Measurements from ENCODE around the gene STX16. TPM values are rescaled to one million over a fixed set of nuclear protein-coding genes. Genes with fewer than 3 reads are reported as not detected.

STX16 gene
- total and polyA plus RNA-seq, 5 donors from 2014 or later = 22.8 to 190 (median 27.0) TPM

GRCh38 chr20:58608096-58608840, 42.8 kb upstream of the STX16 start:
- Mint-ChIP-seq H3K27me3 (no peaks in the 10 kb centered on the region), H3K4me3 (no peak overlapping the region), H3K36me3 (no peaks in the 10 kb centered on the region), H3K4me1 (no peaks in the 10 kb centered on the region), H3K27ac (no peak overlapping the region), H3K9me3 (peaks cover 0 to 2% (median 0%) of the 10 kb centered on the region in 7 donors)
- Histone ChIP-seq H3K4me1 (ENCODE audit: control insufficient read depth, insufficient read depth, low read length, poor library complexity, severe bottlenecking) (no peaks in the 10 kb centered on the region), H3K9me3 (ENCODE audit: control insufficient read depth in 2 of 2, low read length in 2 of 2) (no peaks in the 10 kb centered on the region), H3K4me3 (ENCODE audit: low read depth, low read length) (no peak overlapping the region), H3K36me3 (ENCODE audit: control insufficient read depth, insufficient read depth, low read length) (no peaks in the 10 kb centered on the region), H3K27ac (ENCODE audit: insufficient read depth, low read length, poor library complexity, severe bottlenecking) (no peak overlapping the region), H3K27me3 (ENCODE audit: control insufficient read depth, insufficient read depth, low read length) (no peaks in the 10 kb centered on the region)
- ATAC-seq (ENCODE audit: low read depth in 2 of 2) (no peak), DNase-seq (no peak)

DNA sequence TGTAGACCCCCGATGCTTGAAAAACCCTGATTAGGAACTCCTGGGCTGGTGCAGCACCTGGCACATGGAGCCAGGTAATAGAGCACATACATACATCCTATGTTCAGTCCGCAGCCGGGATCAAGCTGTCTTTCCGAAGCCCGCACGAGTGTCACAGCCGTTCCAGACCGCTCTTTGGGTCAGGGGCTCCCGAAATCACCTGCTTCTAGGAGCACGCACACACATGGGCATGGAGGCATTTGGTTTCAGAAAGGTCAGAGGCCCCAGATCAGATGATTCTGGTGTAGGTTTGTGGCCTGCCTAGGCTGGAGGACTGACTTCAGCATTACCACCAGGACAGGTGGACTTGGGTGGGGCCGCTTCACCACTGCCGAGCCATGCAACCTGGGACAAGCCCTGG, 42.1 kb upstream of the STX16 start:
- ATAC-seq (ENCODE audit: low read depth in 2 of 2) = no peak
- Histone ChIP-seq H3K4me3 (ENCODE audit: low read depth, low read length) (no peak overlapping the region), H3K36me3 (ENCODE audit: control insufficient read depth, insufficient read depth, low read length) (no peaks in the 10 kb centered on the region), H3K9me3 (ENCODE audit: control insufficient read depth in 2 of 2, low read length in 2 of 2) (no peaks in the 10 kb centered on the region), H3K4me1 (ENCODE audit: control insufficient read depth, insufficient read depth, low read length, poor library complexity, severe bottlenecking) (no peaks in the 10 kb centered on the region), H3K27me3 (ENCODE audit: control insufficient read depth, insufficient read depth, low read length) (no peaks in the 10 kb centered on the region), H3K27ac (ENCODE audit: insufficient read depth, low read length, poor library complexity, severe bottlenecking) (no peak overlapping the region)
- Mint-ChIP-seq H3K27ac (no peak overlapping the region), H3K36me3 (no peaks in the 10 kb centered on the region), H3K9me3 (no peaks in the 10 kb centered on the region), H3K4me3 (no peak overlapping the region), H3K4me1 (no peaks in the 10 kb centered on the region), H3K27me3 (no peaks in the 10 kb centered on the region)
- DNase-seq = no peak

DNA sequence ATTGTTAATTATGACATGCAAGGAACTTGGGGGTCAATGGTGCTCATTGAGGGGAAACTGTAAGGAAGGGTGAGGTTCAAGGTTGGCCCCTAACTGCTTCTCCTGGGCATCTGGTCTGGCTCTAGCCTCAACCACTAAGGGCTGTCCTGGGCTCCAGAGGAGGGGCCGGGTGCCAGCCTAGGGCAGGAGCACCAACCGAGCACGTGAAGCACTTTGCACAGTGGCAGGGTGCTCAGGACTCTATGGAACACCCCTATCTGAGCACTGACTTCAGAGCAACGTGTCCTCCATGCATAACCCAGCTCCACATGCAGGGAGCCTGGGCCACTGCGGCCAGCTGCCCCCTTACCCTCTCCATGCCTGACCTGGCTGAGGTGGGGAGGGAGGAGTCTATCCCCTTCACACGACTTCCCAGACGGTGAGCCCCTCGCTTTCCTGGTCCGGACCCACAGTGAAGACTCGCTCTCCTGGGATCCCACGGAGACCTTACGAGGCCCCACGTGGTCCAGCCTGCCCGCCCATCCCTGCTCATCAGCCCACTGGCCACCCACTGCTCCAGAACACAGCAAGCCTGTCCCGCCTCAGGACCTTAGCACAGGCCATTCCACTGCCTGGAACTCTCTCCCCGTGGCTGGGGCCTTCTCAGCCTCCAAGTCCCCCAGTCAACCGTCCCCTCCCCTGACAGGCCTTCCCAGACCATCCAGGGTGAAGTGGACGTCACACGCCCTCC, 40.8 kb upstream of the STX16 start:
- no peaks in the 10 kb centered on the region for H3K27me3 ChIP-seq (ENCODE audit: control insufficient read depth, insufficient read depth, low read length)
- no peak overlapping the region for H3K4me3 Mint-ChIP-seq
- no peaks in the 10 kb centered on the region for H3K27me3 Mint-ChIP-seq
- ATAC-seq (ENCODE audit: low read depth in 2 of 2) = no peak
- H3K4me1 ChIP-seq (ENCODE audit: control insufficient read depth, insufficient read depth, low read length, poor library complexity, severe bottlenecking) = no peaks in the 10 kb centered on the region
- no peak overlapping the region for H3K27ac Mint-ChIP-seq
- no peak for DNase-seq
- no peak overlapping the region for H3K4me3 ChIP-seq (ENCODE audit: low read depth, low read length)
- H3K27ac ChIP-seq (ENCODE audit: insufficient read depth, low read length, poor library complexity, severe bottlenecking) = no peak overlapping the region
- no peaks in the 10 kb centered on the region for H3K9me3 Mint-ChIP-seq
- H3K36me3 ChIP-seq (ENCODE audit: control insufficient read depth, insufficient read depth, low read length) = no peaks in the 10 kb centered on the region
- no peaks in the 10 kb centered on the region for H3K9me3 ChIP-seq (ENCODE audit: control insufficient read depth in 2 of 2, low read length in 2 of 2)
- no peaks in the 10 kb centered on the region for H3K4me1 Mint-ChIP-seq
- no peaks in the 10 kb centered on the region for H3K36me3 Mint-ChIP-seq

DNA sequence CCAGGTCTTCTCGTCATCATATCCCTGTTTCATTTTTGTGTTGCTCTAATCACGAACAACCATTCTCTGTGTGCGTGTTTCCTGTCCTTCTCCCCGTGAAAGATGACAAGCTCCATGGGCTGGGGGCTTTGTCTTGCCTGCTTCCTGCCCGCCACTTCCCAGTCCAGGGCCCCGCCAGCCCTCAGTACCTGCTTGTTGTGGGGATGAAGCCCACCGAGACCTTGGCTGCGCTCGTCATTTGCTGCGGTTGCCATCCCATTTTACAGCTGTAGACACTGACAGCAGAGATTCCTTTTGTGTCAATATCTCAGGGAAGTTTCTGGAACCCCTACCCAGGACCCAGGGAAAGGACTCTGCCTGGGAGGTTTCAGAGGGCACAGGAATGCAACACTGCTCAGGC, 40.3 kb upstream of the STX16 start:
- no peaks in the 10 kb centered on the region for H3K36me3 ChIP-seq (ENCODE audit: control insufficient read depth, insufficient read depth, low read length)
- no peak overlapping the region for H3K4me3 ChIP-seq (ENCODE audit: low read depth, low read length)
- Mint-ChIP-seq H3K9me3 (no peaks in the 10 kb centered on the region), H3K4me1 (no peaks in the 10 kb centered on the region), H3K27me3 (no peaks in the 10 kb centered on the region), H3K4me3 (no peak overlapping the region), H3K36me3 (no peaks in the 10 kb centered on the region), H3K27ac (no peak overlapping the region)
- H3K27ac ChIP-seq (ENCODE audit: insufficient read depth, low read length, poor library complexity, severe bottlenecking) = no peak overlapping the region
- DNase-seq (no peak), ATAC-seq (ENCODE audit: low read depth in 2 of 2) (no peak)
- H3K4me1 ChIP-seq (ENCODE audit: control insufficient read depth, insufficient read depth, low read length, poor library complexity, severe bottlenecking) = no peaks in the 10 kb centered on the region
- no peaks in the 10 kb centered on the region for H3K27me3 ChIP-seq (ENCODE audit: control insufficient read depth, insufficient read depth, low read length)
- H3K9me3 ChIP-seq (ENCODE audit: control insufficient read depth in 2 of 2, low read length in 2 of 2) = no peaks in the 10 kb centered on the region

DNA sequence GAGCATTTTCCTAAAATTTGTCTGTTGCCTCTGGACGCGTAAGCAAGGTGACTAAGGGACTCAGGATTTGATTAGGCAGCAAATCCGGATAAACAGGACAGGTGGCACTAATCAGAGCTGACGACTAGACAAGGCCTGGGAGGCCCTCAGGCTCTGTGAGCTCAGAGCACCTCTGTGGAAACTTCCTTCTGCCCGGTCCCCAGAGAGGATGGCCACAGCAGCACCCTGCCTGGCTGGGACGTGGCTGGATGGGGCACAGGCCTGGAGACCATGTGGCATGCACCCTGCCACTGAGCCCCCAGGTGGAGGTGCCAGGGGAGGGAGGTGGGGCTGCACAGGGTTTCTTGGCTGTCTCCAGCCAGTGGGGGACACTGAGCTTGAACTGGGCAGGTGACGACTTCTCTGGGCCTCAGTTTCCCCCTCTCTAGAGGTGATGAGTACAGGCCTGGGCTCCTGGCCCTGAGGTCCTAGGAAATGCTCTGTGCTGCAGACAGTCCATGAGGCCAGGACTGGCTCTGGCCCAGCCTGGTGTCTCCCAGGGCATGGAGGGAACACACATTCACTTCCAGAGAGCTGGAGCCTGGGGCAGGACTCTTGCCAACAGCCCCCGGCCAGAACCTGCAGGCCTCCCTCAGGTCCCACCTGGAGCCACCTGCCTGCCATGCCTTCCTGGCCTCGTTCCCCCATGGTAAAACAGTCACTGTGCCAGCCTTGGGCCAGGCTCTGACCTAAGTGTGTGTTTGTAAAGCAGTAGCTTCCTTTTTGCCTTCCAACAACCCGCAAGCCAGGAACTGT, 39.6 kb upstream of the STX16 start:
- H3K27ac Mint-ChIP-seq = no peak overlapping the region
- DNase-seq = no peak

GRCh38 chr20:58612121-58612691, 38.9 kb upstream of the STX16 start:
- ATAC-seq (ENCODE audit: low read depth in 2 of 2) (no peak), DNase-seq (no peak)
- Histone ChIP-seq H3K4me3 (ENCODE audit: low read depth, low read length) (no peak overlapping the region), H3K9me3 (ENCODE audit: control insufficient read depth in 2 of 2, low read length in 2 of 2) (no peaks in the 10 kb centered on the region), H3K27ac (ENCODE audit: insufficient read depth, low read length, poor library complexity, severe bottlenecking) (no peak overlapping the region), H3K4me1 (ENCODE audit: control insufficient read depth, insufficient read depth, low read length, poor library complexity, severe bottlenecking) (no peaks in the 10 kb centered on the region), H3K36me3 (ENCODE audit: control insufficient read depth, insufficient read depth, low read length) (no peaks in the 10 kb centered on the region), H3K27me3 (ENCODE audit: control insufficient read depth, insufficient read depth, low read length) (peaks cover 2% of the 10 kb centered on the region)
- Mint-ChIP-seq H3K27ac (no peak overlapping the region), H3K4me3 (no peak overlapping the region), H3K9me3 (no peaks in the 10 kb centered on the region), H3K4me1 (no peaks in the 10 kb centered on the region), H3K27me3 (no peaks in the 10 kb centered on the region), H3K36me3 (no peaks in the 10 kb centered on the region)

More for the DNA sequence above, 39.6 kb upstream of the STX16 start:
- H3K36me3 Mint-ChIP-seq = no peaks in the 10 kb centered on the region
- H3K4me1 Mint-ChIP-seq = no peaks in the 10 kb centered on the region
- Histone ChIP-seq H3K4me3 (ENCODE audit: low read depth, low read length) (no peak overlapping the region), H3K4me1 (ENCODE audit: control insufficient read depth, insufficient read depth, low read length, poor library complexity, severe bottlenecking) (no peaks in the 10 kb centered on the region), H3K36me3 (ENCODE audit: control insufficient read depth, insufficient read depth, low read length) (no peaks in the 10 kb centered on the region), H3K27ac (ENCODE audit: insufficient read depth, low read length, poor library complexity, severe bottlenecking) (no peak overlapping the region), H3K27me3 (ENCODE audit: control insufficient read depth, insufficient read depth, low read length) (no peaks in the 10 kb centered on the region), H3K9me3 (ENCODE audit: control insufficient read depth in 2 of 2, low read length in 2 of 2) (no peaks in the 10 kb centered on the region)
- no peak for ATAC-seq (ENCODE audit: low read depth in 2 of 2)
- no peaks in the 10 kb centered on the region for H3K27me3 Mint-ChIP-seq
- no peak overlapping the region for H3K4me3 Mint-ChIP-seq
- no peaks in the 10 kb centered on the region for H3K9me3 Mint-ChIP-seq

- Histone ChIP-seq H3K27me3 (ENCODE audit: control insufficient read depth, insufficient read depth, low read length) (peaks cover 2% of the 10 kb centered on the region), H3K27ac (ENCODE audit: insufficient read depth, low read length, poor library complexity, severe bottlenecking) (no peak overlapping the region), H3K4me3 (ENCODE audit: low read depth, low read length) (no peak overlapping the region), H3K4me1 (ENCODE audit: control insufficient read depth, insufficient read depth, low read length, poor library complexity, severe bottlenecking) (no peaks in the 10 kb centered on the region), H3K36me3 (ENCODE audit: control insufficient read depth, insufficient read depth, low read length) (no peaks in the 10 kb centered on the region), H3K9me3 (ENCODE audit: control insufficient read depth in 2 of 2, low read length in 2 of 2) (no peaks in the 10 kb centered on the region)
- ATAC-seq (ENCODE audit: low read depth in 2 of 2) (no peak), DNase-seq (no peak)
- Mint-ChIP-seq H3K4me1 (no peaks in the 10 kb centered on the region), H3K9me3 (peaks cover 0 to 2% (median 0%) of the 10 kb centered on the region in 7 donors), H3K27me3 (no peaks in the 10 kb centered on the region), H3K4me3 (no peak overlapping the region), H3K36me3 (no peaks in the 10 kb centered on the region), H3K27ac (no peak overlapping the region)
These were observed 37.8 kb upstream of the STX16 start for GRCh38 chr20:58613061-58613854.

Measured in CD4-positive, CD25-positive, alpha-beta regulatory T cell (primary cell).